Hematopoietic multipotent progenitor cell treated with erythropoietin and hydrocortisone succinate and interleukin-3 and kit ligand, for 15 days (in vitro differentiated cells): ENCODE results near the gene SLC9A3.

Source experiments
- DNase-seq: peaks from one replicate; pipeline ENCODE4 v3.0.0-alpha.2; 2015; ENCODE audit warnings: low spot score

SLC9A3 gene

DNA sequence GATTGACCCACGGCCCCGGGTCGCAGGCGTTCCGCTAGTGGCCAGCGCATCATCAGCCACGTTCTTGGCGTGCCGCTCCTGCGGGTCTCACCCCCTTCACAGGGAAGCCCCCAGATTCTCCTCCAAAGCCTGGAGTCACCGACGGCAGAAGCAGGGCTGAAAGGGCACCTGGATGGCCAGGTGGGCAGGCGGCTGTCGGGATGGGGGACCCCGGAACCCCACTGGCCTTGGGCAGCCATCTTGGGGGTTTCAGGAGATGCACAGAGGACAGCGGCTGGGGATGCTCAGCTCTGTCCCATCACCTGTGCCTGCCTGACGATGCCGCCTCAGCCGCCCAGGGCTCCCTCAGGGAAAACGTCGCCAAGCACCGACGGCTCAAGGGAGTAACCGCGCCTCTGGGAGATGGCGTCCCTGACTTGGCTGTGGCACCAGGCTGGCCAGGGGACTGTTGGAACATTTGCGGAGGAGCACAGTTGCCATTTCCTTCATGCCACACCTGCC is 14.1 kb upstream of the SLC9A3 start:
- DNase-seq: no peak

DNA sequence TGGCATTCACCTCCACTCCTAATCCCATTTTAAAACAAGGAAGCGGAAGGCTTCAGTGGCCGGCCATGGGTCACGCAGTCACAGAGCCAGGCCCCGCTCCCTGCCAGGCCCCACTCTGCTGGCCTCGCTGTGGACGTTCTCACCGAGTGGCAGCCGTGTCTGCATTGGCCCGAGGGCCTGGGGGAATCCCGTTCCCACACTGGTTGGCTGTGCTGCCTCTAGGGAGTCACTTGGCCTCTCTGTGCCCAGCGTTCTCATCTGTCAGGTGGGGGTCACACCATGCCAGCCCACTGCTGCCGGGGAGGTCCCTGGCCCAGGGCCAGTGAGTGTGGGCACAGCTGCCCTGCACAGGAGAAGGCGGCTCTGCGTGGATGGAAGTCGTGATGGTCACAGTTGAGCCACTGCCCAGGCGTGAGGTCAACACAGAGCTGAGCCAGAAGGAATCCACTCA is 13.4 kb upstream of the SLC9A3 start:
- DNase-seq: no peak

DNA sequence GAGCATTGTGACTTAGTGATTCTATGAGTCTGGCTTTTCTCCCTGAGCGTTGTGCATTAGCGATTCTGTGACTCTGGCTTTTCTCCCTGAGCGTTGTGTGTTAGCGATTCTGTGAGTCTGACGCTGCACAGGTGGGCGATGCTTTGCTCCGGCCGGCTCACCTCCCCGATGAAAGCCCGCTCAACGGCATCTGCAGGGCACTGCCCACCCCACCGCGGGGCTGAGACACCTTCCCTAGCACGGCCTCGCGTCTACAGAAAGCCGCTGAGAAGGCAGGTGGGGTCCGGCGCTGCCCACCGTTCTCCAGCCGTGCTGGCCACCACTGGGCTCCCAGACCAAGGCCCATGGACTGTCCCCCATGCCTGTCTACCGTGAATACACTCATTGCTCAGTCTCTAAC is 12.8 kb upstream of the SLC9A3 start:
- no peak for DNase-seq

DNA sequence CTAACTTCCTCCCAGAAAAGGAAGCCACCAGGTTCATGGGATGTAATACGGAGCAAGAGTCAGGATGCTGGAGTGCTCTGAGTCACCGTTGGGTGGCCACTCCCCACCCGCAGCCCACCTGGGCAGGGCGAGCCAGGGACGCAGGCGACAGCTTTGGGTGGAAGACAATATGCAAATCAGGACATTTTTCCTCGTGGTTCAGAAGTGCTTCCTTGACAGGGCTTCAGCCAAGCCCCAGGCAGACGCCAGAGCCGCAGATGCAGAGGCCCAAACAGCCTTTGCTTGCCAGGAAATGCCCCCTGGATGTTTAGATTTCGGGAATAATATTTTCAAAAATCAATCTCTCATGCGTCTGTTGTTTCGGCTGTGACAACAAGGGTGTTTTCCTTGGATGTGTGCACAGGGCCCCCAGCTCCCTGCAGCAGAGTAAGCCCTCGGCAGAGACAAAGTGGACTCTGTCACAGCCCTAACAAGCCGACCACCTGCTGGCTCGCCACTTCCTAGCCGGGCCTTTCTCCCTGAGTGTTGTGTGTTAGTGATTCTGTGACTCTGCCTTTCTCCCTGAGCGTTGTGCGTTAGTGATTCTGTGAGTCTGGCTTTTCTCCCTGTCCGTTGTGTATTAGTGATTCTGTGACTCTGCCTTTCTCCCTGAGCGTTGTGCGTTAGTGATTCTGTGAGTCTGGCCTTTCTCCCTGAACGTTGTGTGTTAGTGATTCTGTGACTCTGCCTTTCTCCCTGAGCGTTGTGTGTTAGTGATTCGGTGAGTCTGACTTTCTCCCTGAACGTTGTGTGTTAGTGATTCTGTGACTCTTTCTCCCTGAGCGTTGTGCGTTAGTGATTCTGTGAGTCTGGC is 11.8 kb upstream of the SLC9A3 start:
- no peak for DNase-seq

DNA sequence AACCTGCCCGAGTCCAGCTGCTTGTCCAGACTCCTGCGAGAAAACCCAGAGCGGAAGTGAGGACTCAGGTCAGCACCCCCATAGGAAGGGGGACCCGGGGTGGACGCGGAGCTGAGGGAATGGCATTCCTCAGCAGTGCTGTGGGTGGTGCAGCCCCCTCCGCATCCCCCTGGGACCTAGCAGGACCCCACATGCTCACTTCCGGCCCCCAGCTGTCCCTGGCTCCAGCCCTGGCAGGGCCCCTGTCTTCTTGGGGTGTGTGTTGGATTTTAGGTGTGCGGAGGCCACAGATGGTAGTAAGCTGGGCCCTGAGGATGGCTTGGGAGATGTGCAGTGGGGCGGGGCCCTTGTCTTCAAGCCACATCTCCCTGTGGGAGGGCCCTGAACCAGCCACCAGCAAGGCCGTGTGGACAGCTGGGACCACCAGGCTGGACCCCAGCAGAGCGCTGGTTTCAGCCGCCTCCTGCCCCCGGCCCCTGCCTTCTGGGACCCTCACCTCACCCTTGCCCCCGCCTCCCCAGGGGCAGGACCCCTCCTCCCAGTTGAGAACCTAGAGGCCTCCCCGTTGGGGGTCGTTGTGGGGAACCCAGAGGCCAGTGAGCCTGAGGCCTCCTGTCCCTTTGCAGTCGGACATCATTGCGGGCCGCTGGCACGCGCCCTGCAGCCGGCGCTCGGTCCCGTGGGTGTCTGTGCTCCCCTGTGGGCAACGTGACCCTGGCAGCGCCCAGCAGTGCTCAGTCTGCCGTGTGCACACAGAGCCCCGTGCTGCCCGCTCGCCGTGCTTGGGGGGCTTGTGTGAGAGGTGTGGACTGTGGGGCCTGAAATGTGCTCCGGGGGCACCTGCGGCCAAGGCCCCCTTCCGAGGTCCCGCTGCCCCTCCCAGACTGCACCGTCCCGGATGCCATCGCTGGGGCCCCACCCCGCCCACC is 10.8 kb upstream of the SLC9A3 start:
- DNase-seq: no peak

DNA sequence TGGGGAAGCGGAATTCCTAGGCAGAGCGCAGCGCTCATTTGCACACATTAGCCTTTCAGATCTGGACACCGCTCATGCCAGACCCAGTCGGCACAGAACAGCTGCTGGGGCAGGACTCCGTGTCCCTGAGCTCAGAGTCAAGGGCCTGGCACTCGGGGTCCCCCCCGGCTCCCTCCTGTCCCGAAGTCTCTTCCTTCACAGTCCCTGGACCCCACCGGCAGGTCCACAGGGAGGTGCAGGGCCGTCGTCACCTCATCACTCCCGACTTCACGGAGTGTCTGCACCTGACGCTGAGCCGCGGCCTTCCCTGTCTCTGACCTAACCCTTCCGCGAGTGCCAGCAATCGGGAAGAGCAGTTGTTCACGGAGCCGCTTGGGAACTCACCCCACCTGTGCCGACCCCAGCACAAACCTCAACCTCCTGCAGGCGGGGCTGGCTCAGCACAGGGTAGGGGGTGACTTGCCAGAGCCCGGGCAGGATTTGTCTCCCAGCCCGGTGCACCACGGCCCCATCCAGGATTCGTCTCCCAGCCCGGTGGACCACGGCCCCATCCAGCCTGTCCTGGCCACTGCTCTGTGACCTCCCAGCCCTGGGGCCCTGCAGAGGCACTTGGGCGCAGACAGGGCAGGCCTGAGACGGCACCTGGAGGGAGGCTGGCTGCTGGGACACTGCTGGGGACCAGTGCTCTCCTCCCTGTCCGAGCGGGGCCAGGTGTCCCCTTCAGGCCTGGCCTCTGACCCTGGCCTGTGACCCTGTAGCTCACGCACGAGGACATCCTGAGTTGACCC is 9.9 kb upstream of the SLC9A3 start:
- DNase-seq: no peak

DNA sequence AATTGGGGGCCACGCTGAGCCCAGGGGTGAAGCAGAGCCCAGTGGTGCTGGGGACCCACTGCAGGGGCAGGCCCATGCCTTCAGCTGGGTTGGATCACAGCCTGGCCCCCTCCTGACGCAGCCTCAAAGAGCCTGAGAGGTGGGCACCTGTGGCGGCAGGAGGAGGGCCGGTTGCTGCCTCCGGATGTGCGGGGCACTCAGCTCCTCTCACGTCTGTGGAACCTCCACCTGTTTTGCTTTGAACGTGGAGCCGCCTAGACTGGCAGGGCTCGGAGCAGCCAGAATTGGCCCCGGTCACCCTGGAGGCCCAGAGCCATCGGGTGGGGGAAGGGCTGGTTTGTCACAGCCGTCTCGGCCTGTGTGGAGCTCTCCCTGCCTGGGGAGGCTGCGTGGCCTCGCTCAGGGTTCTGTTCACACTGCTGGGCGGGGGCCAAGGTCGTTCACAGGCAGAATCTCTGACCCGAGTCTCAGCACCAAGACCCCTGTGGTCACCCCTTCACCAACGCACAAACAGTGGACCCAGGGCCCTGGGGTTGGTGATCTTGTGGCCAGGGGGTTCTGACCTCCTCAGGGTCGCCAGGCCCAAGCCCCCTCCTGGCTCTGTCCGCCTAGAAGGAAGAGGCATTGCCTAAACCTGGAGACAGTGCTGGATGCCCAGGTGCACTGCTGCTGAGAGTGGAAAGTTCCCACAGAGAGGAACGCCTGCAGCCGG is 9.2 kb upstream of the SLC9A3 start:
- no peak for DNase-seq

DNA sequence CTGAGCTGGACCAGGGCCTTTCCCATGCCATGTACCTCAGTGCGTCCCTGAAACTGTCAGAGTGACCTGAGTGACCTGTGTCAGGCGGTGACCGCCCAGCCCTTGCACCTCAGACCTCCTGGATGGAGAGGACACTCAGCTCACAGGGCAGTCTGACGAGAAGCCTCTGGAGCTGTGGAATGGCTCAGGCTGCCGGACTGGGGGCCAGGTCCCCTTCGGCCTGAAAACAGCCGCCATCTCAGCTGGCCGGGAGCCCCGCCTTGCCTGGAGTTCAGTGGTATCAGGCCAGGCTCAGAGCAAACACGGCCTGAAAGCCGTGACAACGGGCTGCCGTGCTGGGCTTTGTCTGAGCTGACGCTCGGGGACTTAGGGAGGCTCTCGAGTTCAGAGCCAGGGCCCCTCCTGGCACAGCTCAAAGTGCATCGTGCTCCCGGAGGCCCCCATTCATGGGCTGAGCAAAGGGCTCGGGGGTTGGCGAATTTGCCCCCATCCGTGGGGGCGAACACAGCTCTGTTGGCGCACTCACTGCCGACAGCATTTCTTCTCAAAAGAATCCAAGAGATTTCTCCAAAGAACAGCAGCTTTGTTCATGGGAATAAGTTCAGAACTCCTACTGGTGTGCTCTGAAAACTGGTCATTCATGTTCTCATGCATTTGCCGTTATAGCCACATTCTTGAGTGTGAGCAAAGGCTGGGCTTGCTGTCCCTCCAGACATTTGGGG is 8.4 kb upstream of the SLC9A3 start:
- DNase-seq: no peak

DNA sequence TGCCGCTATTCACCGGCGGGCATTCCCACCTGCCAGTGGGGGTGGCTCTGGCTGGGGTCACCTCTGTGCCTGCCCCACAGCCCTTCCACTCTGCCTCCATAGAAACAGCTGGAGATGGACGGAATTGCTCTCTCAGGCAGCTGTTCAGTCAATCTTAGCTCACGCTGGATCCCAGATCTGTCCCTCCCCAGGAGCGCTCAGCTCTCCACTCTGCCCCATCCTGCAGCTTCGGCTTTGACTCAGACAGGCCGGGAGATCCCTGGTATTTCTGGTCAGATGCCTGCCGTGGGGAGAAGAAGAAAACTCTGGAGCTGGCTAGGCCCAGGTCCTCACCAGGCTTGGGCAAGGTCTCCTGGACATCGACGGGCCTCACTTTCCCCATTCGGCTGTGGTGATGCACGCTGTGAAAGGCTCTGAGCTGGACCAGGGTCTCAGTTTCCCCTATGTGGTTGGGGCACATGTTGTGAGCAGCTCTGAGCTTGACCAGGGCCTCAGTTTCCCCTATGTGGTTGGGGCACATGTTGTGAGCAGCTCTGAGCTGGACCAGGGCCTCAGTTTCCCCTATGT is 7.6 kb upstream of the SLC9A3 start:
- no peak for DNase-seq

DNA sequence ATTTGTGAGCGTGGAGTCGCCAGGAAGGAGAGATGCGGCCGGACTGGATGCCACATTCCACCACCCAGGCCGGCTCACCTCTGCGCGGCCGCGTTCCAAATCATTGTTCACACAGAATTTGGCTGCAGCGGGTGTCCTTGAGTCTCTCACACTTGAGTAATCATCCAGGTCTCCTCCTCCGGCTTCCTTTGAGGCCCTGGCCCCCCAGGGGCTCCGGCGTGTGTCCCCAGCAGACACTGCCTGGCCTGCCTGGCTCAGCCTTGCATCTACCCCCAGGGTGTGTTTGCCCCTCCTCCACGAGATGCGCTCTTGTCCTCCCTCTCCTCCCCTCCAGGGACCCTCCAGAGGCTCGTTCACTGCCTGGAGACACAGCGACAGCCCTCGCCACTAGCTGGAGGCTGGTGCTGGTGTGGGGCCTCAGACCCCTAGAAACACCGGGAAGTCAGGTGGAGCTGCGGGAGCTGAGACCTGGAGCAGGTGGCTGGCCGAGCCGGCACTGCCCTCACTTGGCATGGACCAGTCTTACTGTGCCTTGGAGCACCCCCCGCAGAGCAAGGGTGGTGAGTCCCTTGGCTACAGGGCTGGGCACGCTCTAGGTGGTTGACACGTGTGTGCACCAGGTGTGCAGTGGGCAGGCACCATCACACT is 7.0 kb upstream of the SLC9A3 start:
- DNase-seq: no peak

DNA sequence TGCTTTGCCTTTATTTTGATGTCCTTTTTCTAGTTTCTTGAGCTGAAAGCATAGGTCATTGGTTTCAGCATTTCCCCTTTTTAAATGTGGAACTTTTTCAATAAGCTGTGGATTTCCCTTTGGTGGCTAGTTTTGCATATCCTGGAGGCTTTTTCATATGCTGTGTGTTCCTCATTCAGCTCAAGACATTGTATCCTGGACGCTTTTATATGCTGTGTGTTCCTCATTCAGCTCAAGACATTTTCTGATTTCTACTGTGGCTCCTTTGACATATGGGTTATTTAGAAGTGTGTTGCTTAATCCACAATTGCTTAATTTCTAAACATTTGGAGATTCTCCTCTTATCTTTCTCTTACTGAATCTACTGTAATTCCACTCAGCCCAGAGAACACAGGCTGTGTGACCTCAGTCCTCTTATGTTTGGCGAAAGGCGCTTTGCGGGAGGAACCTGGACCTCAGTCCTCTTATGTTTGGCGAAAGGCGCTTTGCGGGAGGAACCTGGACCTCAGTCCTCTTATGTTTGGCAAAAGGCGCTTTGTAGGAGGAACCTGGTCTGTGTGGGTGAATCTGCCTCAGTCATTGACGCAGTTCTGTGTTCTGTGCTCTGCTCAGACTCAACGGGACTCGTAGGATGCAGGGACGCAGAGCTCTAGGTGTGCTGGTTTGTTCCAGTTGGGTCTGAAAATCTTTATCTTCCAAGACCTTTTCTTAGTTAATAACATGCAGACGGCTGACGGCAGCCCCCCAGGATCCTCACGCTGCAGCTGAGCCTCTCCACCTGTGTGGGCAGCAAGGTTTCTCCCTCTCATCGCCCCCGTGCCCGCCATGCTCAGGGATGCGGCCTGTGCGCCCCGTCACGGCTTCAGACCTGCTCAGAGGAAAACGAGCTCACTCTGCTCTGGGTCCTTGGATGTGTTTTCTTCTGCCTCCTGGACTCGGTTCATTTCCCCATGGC is 6.0 kb upstream of the SLC9A3 start:
- no peak for DNase-seq

DNA sequence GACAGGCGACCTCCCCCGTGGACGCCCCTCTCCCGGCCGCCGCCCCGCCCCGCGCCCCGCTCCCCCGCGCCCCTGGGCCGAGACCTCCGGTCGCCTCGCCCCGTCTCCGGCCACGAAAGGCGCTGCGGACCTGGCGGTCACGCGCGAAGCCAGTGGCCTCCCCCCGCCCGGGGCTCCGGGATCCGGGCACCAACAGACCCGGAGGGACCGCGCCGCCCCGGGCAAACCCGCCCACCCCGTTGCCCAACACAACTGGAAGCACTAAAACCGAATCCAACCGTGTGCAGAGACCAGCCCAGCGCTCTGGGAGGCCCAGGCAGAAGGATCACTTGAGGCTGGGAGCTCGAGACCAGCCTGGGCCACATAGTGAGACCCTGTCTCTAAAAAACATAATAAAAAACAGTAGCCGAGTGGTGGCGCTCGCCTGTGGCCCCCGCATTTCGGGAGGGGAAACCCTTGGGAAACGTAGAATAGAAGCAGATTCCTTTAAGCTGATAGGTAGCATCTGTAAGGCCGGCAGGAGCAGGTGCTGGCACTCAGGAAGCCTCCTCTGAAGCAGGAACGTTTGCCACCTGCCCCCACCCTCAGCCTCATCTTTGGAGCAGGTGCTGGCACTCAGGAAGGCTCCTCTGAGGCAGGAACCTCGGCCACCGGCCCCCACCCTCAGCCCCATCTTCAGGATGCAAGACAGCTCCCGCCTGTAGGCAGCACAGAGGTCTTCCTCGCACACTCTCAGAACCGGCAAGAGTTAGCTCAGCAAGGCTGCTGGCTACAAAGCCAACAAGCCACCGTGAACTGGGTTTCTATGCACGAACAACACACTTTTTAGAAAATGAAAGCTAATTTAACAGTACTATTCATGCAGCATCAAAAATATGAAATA is 4.6 kb upstream of the SLC9A3 start:
- no peak for DNase-seq

DNA sequence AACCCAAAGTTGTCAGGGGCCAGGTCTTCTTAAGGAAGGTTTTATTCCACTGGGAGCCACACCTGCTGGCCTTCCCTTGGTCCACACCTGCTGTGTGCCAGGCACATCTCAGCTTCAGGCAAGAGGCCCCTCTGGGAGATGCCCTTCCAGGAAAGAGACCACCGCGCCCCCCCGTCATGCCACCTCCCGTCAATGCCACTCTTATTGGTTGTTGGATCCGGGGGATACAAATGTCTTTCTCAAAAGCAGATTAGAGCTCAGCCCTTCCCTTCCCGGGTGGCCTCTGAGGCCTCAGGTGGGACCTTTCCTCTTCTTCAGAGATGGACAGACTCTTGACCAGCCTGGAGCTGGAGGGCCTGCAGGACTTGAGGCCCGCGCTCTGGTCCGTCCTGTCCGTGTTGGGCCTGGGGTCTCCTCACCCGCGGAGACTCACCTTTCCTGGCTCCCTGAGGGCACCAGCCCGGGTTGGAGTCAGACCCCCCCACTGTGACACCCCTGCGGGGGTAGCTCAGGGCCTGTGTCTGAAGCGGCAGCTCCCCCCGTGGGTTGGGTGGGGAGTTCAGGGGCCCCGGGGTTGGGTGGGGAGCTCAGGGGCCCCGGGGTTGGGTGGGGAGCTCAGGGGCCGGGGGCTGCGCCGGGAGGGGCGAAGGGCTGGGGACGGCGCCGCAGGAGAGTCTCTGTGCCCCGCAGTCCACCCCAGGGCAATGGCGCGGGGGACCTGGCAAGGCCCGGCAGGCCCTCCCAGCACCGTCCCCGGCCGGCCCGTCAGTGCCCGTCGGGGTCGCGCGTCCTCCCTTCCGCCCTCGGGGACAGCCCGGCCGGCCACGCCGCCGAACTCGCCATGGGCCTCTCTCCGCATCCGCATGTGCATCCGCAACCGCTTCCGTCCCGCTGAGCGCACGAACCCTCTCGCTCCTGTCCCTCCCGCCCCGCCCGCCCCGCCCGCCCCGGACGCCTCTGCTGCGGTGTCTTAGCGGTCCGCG is 3.7 kb upstream of the SLC9A3 start:
- DNase-seq: no peak

DNA sequence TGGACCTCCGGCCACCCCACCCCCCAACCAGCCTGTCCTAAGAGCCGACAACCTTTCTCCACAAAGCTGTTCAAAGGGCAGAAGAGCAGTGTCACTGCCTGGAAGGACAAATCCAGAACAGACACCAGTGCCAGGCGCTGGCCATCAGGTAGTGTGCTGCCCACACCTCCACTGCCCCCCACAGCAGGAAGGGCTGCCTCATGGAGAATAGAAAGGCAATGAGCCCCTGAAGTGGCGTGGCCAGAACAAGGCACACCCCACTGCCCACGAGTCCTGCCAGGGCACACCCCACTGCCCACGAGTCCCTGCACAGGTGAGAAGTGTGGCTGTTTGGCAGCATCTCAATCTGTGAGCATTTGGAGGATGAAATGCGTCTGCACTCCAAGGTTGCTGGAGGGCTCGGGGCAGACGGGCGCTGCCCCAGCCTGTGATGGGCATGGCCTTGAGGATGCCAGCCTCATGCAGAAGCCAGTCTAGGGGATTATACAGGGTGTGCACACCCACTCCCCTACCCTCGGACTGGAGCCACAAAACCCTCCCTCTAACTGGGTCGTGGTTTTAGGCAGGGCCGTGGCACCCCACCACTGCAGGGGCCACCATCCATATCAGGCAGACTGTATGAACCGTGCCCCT is 2.3 kb upstream of the SLC9A3 start:
- no peak for DNase-seq

DNA sequence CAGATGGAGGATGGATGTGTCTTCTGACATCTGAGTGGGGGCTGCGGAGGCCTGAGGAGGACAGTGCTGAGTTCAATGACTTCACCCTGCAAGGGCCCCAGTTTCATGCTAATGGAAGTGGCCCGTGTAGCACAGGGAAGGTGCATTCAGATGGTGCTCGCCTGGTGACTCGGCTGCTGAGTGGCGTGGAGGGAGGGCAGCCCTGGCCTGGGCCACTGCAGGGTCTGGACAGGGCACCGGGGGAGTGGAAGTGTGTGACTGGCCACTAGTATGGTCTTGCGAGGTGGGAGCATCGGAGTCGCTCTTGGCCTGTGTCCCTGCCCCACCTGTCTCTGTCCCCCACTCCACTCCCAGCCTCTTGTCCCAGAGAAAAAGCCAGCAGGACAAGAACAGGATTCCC is 1.7 kb upstream of the SLC9A3 start:
- no peak for DNase-seq
